DOHH2 (cell line): Measurements from ENCODE around the gene HLA-DRA.

Experiments
- H3F3A ChIP-seq: fragments of 200-600 bp; sonication (generic), shearing (Covaris generic); 2 replicates; pipeline ENCODE4 v1.6.0; 2016; ENCODE audit warnings: antibody characterized with exemption, mild to moderate bottlenecking; ENCODE audit not compliant: control insufficient read depth, insufficient read depth
- H3K27ac ChIP-seq: fragments of 200-600 bp; sonication (generic); 2 replicates; pipeline ENCODE4 v1.5.1; 2014; ENCODE audit warnings: low read depth, mild to moderate bottlenecking, low read length, moderate library complexity
- H3K27me3 ChIP-seq: fragments of 200-600 bp; sonication (generic); 2 replicates; pipeline ENCODE4 v1.6.1; 2014; ENCODE audit warnings: mild to moderate bottlenecking, low read length, mixed read lengths; ENCODE audit not compliant: control insufficient read depth
- H3K36me3 ChIP-seq: fragments of 200-600 bp; sonication (generic); 2 replicates; pipeline ENCODE4 v1.6.1; 2014; ENCODE audit warnings: mild to moderate bottlenecking, low read length, moderate library complexity, mixed read lengths; ENCODE audit not compliant: control insufficient read depth
- H3K4me1 ChIP-seq: fragments of 200-600 bp; sonication (generic); 2 replicates; pipeline ENCODE4 v1.6.1; 2014; ENCODE audit warnings: mild to moderate bottlenecking, low read length, mixed read lengths; ENCODE audit not compliant: control insufficient read depth
- H3K4me2 ChIP-seq: fragments of 200-600 bp; sonication (generic); 2 replicates; pipeline ENCODE4 v1.6.0; 2014; ENCODE audit warnings: mild to moderate bottlenecking, low read length, moderate library complexity
- H3K4me3 ChIP-seq: fragments of 200-600 bp; sonication (generic); 2 replicates; pipeline ENCODE4 v1.5.1; 2014; ENCODE audit warnings: mild to moderate bottlenecking, low read length, mixed read lengths
- H3K79me2 ChIP-seq: fragments of 200-600 bp; sonication (generic); 2 replicates; pipeline ENCODE4 v1.6.1; 2014; ENCODE audit warnings: mild to moderate bottlenecking, low read length, mixed read lengths; ENCODE audit not compliant: control insufficient read depth
- H3K9me2 ChIP-seq: fragments of 200-600 bp; sonication (generic); replicated peaks from 2 replicates; pipeline ENCODE4 v1.6.1; 2014; ENCODE audit warnings: mild to moderate bottlenecking, low read length, mixed read lengths; ENCODE audit not compliant: control insufficient read depth
- H3K9me3 ChIP-seq: fragments of 200-600 bp; sonication (generic); 2 replicates; pipeline ENCODE4 v1.6.1; 2014; ENCODE audit warnings: antibody characterized with exemption, low read length, mixed read lengths; ENCODE audit not compliant: control insufficient read depth, insufficient read depth
- H4K20me1 ChIP-seq: fragments of 200-600 bp; sonication (generic); 2 replicates; pipeline ENCODE4 v1.6.0; 2014; ENCODE audit warnings: low read depth, mild to moderate bottlenecking, antibody characterized with exemption, low read length, moderate library complexity; ENCODE audit not compliant: control insufficient read depth, insufficient read depth
- CTCF ChIP-seq: fragments of 200-600 bp; sonication (generic); IDR thresholded peaks from one replicate; pipeline ENCODE4 v1.5.1; 2014; ENCODE audit warnings: antibody characterized with exemption, mild to moderate bottlenecking, low read depth, low read length; ENCODE audit not compliant: poor library complexity, severe bottlenecking
- EZH2phosphoT487 ChIP-seq: fragments of 200-600 bp; sonication (generic); IDR thresholded peaks from 2 replicates; pipeline ENCODE4 v1.6.1; 2017; ENCODE audit warnings: borderline replicate concordance, mild to moderate bottlenecking, antibody characterized with exemption, low read length, moderate library complexity, mixed read lengths

Gene HLA-DRA

GRCh38 chr6:32457054-32457453, 17.4 kb downstream of the HLA-DRA start:
- Histone ChIP-seq H3K9me2 (no peaks in the 10 kb centered on the region), H3K27ac (no peak overlapping the region), H3K27me3 (peaks cover 7% of the 10 kb centered on the region), H3K4me2 (no peak overlapping the region), H3K9me3 (peaks cover 11% of the 10 kb centered on the region), H3K4me3 (no peak overlapping the region), H3F3A (no peaks in the 10 kb centered on the region), H3K79me2 (no peaks in the 10 kb centered on the region), H4K20me1 (no peaks in the 10 kb centered on the region), H3K4me1 (no peaks in the 10 kb centered on the region), H3K36me3 (no peaks in the 10 kb centered on the region)
- TF ChIP-seq CTCF (no peak), EZH2phosphoT487 (no peak)

GRCh38 chr6:32459781-32460424, 20.2 kb downstream of the HLA-DRA start:
- H3K9me3 ChIP-seq = peaks cover 3% of the 10 kb centered on the region; the same call in 1 of the 2 replicates
- H3K4me3 ChIP-seq = no peak overlapping the region
- H3K27me3 ChIP-seq = peaks cover 10% of the 10 kb centered on the region
- H3K79me2 ChIP-seq = no peaks in the 10 kb centered on the region
- H3K4me1 ChIP-seq = no peaks in the 10 kb centered on the region
- no peak overlapping the region for H3K4me2 ChIP-seq
- no peak for TF ChIP-seq CTCF
- H3K9me2 ChIP-seq = no peaks in the 10 kb centered on the region
- H3F3A ChIP-seq = no peaks in the 10 kb centered on the region
- H4K20me1 ChIP-seq = no peaks in the 10 kb centered on the region
- no peak overlapping the region for H3K27ac ChIP-seq
- H3K36me3 ChIP-seq = no peaks in the 10 kb centered on the region

- H3K79me2 ChIP-seq = no peaks in the 10 kb centered on the region
- H3K9me2 ChIP-seq = no peaks in the 10 kb centered on the region
- peaks cover 3% of the 10 kb centered on the region; the same call in 1 of the 2 replicates for H3K9me3 ChIP-seq
- H3K4me1 ChIP-seq = no peaks in the 10 kb centered on the region
- TF ChIP-seq CTCF = no peak
- no peak for TF ChIP-seq EZH2phosphoT487
- H3F3A ChIP-seq = no peaks in the 10 kb centered on the region
- H4K20me1 ChIP-seq = no peaks in the 10 kb centered on the region
- no peaks in the 10 kb centered on the region for H3K36me3 ChIP-seq
- H3K4me2 ChIP-seq = no peak overlapping the region
- peaks cover 10% of the 10 kb centered on the region for H3K27me3 ChIP-seq
- no peak overlapping the region for H3K4me3 ChIP-seq
- no peak overlapping the region for H3K27ac ChIP-seq
Measured at GRCh38 chr6:32460528-32460927, 20.8 kb downstream of the HLA-DRA start.
